CD4-positive, alpha-beta memory T cell (primary cell): Measurements from ENCODE around the gene GGNBP2. TPM values are rescaled to one million over a fixed set of nuclear protein-coding genes. Genes with fewer than 3 reads are reported as not detected.

Experiments used
- polyA plus RNA-seq, 2 donors: library from polyadenylated mRNA; unstranded; fragments of 300-500 nt; fragmentation: Illumina TruSeq; gene quantifications; one replicate each; pipeline ENCODE4 v1.2.3, GENCODE V29; 2021
- total RNA-seq, 2 experiments: library from RNA; stranded (reverse); gene quantifications; one replicate each; pipeline ENCODE4 v1.2.3, GENCODE V29; 2021

Gene GGNBP2
- total and polyA plus RNA-seq, 4 experiments from 2014 or later, result 45.5 to 143 (median 112) TPM

Other genes starting within 250 kb of the GGNBP2 start
- gene TBC1D3G, start 221.0 kb upstream of the GGNBP2 start, total RNA-seq, result not detected
- gene TBC1D3G, start 221.0 kb upstream of the GGNBP2 start, polyA plus RNA-seq, result not detected
- not detected for gene TBC1D3H, start 156.5 kb upstream of the GGNBP2 start, total RNA-seq
- gene TBC1D3H, start 156.5 kb upstream of the GGNBP2 start, polyA plus RNA-seq, result not detected
- 10 to 100 TPM; 66.6 to 68.3 TPM for gene ZNHIT3, start 58.2 kb upstream of the GGNBP2 start, total RNA-seq
- gene ZNHIT3, start 58.2 kb upstream of the GGNBP2 start, polyA plus RNA-seq, result 10 to 100 TPM; 87.6 to 94.6 TPM
- 10 to 100 TPM; 79.2 to 85.8 TPM for gene MYO19, start 10.1 kb upstream of the GGNBP2 start, total RNA-seq
- 1 to 10 TPM; 4.7 to 7.4 TPM for gene MYO19, start 10.1 kb upstream of the GGNBP2 start, polyA plus RNA-seq
- gene PIGW, start 9.9 kb upstream of the GGNBP2 start, total RNA-seq, result 1 to 10 TPM; 4.7 to 5.1 TPM
- gene PIGW, start 9.9 kb upstream of the GGNBP2 start, polyA plus RNA-seq, result 10 to 100 TPM in 1 of 2 donors, 1 to 10 TPM in 1; 5.3 to 14.2 TPM
- 1 to 10 TPM; 7.2 to 7.8 TPM for gene DHRS11, start 47.0 kb downstream of the GGNBP2 start, total RNA-seq
- 1 to 10 TPM; 3.6 to 4.0 TPM for gene DHRS11, start 47.0 kb downstream of the GGNBP2 start, polyA plus RNA-seq
- gene MRM1, start 56.7 kb downstream of the GGNBP2 start, total RNA-seq, result 10 to 100 TPM; 11.8 to 13.3 TPM
- 1 to 10 TPM; 1.7 to 4.4 TPM for gene MRM1, start 56.7 kb downstream of the GGNBP2 start, polyA plus RNA-seq